HG02759 (cell line): ENCODE data around the gene ANKRD10.

Experiments used
- ATAC-seq: cut with Tn5 transposase; IDR thresholded peaks from one replicate; pipeline ENCODE4 v1.9.1; 2021; ENCODE audit warnings: mild to moderate bottlenecking, moderate library complexity; ENCODE audit not compliant: unreplicated experiment

ANKRD10 gene

GRCh38 chr13:110834572-110834971 is 80.3 kb downstream of the ANKRD10 start:
- ATAC-seq: no peak

DNA sequence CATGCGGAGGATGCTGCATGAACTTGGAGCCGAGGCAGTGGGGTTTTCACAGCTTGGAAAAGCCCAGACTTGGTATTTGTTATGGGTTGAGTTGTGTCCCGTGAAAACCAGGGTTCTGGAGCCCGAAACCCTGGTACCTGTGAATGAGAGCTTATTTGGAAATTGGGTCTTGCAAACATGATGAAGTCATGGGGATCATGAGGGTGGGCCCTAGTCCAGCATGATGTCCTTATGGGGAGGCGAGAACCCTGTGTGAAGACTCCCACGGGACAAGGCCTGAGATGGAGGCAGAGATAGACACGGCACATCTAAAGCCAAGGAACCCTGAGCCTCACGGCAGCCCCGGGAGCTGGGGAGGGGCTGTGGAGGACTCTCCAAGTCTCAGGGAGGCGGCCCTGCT is 82.3 kb downstream of the ANKRD10 start:
- no peak for ATAC-seq

DNA sequence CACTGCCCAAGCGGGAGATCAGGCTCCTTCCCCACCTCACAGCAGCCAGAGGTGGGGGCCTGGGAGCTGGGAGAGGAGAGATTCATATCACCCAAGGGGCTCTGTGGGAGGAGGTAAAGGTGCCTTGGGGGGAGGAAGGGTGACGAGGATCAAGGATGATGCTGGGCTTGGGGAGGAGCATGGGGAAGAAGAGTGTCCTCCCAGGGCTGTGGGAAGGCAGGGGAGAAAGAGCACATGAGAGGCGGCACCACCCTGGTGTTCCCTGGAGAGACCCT is 82.7 kb downstream of the ANKRD10 start:
- no peak for ATAC-seq

GRCh38 chr13:110831437-110832204 is 83.2 kb downstream of the ANKRD10 start:
- ATAC-seq: no peak

GRCh38 chr13:110830800-110831371 is 84.0 kb downstream of the ANKRD10 start:
- ATAC-seq: no peak

DNA sequence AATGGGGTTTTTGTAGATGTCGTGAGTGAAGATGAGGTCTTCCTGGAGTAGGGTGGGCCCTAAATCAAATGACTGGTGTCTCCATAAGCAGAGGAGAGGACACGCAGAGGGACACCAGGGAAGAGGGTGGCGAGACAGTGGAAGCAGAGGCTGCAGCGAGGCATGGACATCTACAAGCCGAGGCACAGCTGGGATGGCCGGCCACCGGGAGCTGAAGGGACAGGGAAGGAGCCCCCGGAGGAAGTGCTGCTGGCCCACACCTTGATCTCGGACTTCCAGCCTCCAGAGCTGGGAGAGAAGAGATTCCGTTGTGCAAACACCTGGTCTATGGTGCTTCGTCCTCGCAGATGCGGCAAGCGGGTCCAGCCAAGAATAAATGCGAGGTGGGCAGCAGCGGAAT is 84.5 kb downstream of the ANKRD10 start:
- no peak for ATAC-seq

GRCh38 chr13:110829486-110829885 is 85.4 kb downstream of the ANKRD10 start:
- ATAC-seq: no peak

- no peak for ATAC-seq
These were observed 86.2 kb downstream of the ANKRD10 start for GRCh38 chr13:110828705-110829104.
